Vagina (tissue), 2 donors: ENCODE data around the gene FUT8. TPM values are rescaled to one million over a fixed set of nuclear protein-coding genes. Genes with fewer than 3 reads are reported as not detected.

Experiments
- DNase-seq, 2 donors: peaks; one replicate each; pipeline ENCODE4 v3.0.0-alpha.2; 2017; ENCODE audit errors: extremely low spot score in 2 of 2
- H3K27ac ChIP-seq: fragments of 200-600 bp; sonication (generic); one replicate; pipeline ENCODE4 v1.5.1; 2019
- H3K27me3 ChIP-seq: fragments of 200-600 bp; sonication (generic); one replicate; pipeline ENCODE4 v1.5.1; 2019
- H3K36me3 ChIP-seq, 2 donors: fragments of 200-600 bp; sonication (generic); one replicate each; pipeline ENCODE4 v1.5.1; 2017 to 2019
- H3K4me1 ChIP-seq: fragments of 200-600 bp; sonication (generic); one replicate; pipeline ENCODE4 v1.5.1; 2019
- H3K4me3 ChIP-seq, 2 donors: fragments of 200-600 bp; sonication (generic); 1 replicate in 1 of 2; 2 replicates in 1 of 2; pipeline ENCODE4 v1.5.1; 2016 to 2019
- H3K9me3 ChIP-seq: fragments of 200-600 bp; sonication (generic); one replicate; pipeline ENCODE4 v1.5.1; 2019
- CTCF ChIP-seq, 3 experiments: fragments of 450-650 bp in 2 of 3; fragments of 200-600 bp in 1 of 3; sonication (generic) in 1 of 3; IDR thresholded peaks; one replicate each; pipeline ENCODE4 v1.5.1; 2017 to 2019; ENCODE audit warnings: antibody characterized with exemption in 3 of 3, mild to moderate bottlenecking in 2 of 3, moderate library complexity in 2 of 3
- POLR2A ChIP-seq, 2 donors: fragments of 450-650 bp; IDR thresholded peaks; one replicate each; pipeline ENCODE4 v1.6.1; 2017; ENCODE audit warnings: antibody characterized with exemption in 2 of 2, mild to moderate bottlenecking in 2 of 2, moderate library complexity in 2 of 2
- POLR2AphosphoS5 ChIP-seq, 2 donors: sonication (generic); formaldehyde crosslinking; IDR thresholded peaks; one replicate each; pipeline ENCODE4 v1.9.0; 2017; ENCODE audit warnings: antibody characterized with exemption in 2 of 2, mild to moderate bottlenecking in 2 of 2, low read depth in 1 of 2; ENCODE audit not compliant: insufficient read depth in 1 of 2
- intact Hi-C: fragments of 100-400 bp; cut with DNase I; formaldehyde crosslinking; loops from one replicate; pipeline ENCODE4 v1.15.1; 2023
- total RNA-seq: library from RNA; depleted of rRNA; stranded (reverse); fragments of >200 nt; gene quantifications from one replicate; pipeline ENCODE4 v1.2.3, GENCODE V29; 2016

Gene FUT8
- total RNA-seq, 1 donor from 2014 or later: 35.1 TPM

GRCh38 chr14:65549429-65549828 lies 136.9 kb downstream of the FUT8 start:
- DNase-seq: no peak
- Histone ChIP-seq H3K27ac (no peak overlapping the region), H3K36me3 (no peaks in the 10 kb centered on the region), H3K4me1 (no peaks in the 10 kb centered on the region), H3K9me3 (no peaks in the 10 kb centered on the region), H3K27me3 (no peaks in the 10 kb centered on the region), H3K4me3 (no peak overlapping the region)
- intact Hi-C loops: no loop called here
- TF ChIP-seq POLR2A (IDR thresholded peaks at IDR 0.05) (no peak), POLR2AphosphoS5 (IDR thresholded peaks at IDR 0.05; ENCODE audit: insufficient read depth in 1 of 2, low read depth in 1 of 2) (no peak), CTCF (IDR thresholded peaks at IDR 0.05) (no peak)

- H3K4me1 ChIP-seq: no peaks in the 10 kb centered on the region
- H3K4me3 ChIP-seq: no peak overlapping the region
- H3K27me3 ChIP-seq: no peaks in the 10 kb centered on the region
- H3K27ac ChIP-seq: no peak overlapping the region
- TF ChIP-seq POLR2A (IDR thresholded peaks at IDR 0.05): no peak
- no peak for TF ChIP-seq CTCF (IDR thresholded peaks at IDR 0.05)
- no peak for TF ChIP-seq POLR2AphosphoS5 (IDR thresholded peaks at IDR 0.05; ENCODE audit: insufficient read depth in 1 of 2, low read depth in 1 of 2)
- intact Hi-C loops: no loop called here
- H3K9me3 ChIP-seq: no peaks in the 10 kb centered on the region
- no peaks in the 10 kb centered on the region for H3K36me3 ChIP-seq
- no peak for DNase-seq
Observed at GRCh38 chr14:65550779-65551643, 138.5 kb downstream of the FUT8 start.

- Histone ChIP-seq H3K27me3 (no peaks in the 10 kb centered on the region), H3K4me1 (no peaks in the 10 kb centered on the region), H3K27ac (no peak overlapping the region), H3K36me3 (no peaks in the 10 kb centered on the region), H3K4me3 (no peak overlapping the region), H3K9me3 (no peaks in the 10 kb centered on the region)
- DNase-seq: no peak
- intact Hi-C loops: no loop called here
- TF ChIP-seq CTCF (IDR thresholded peaks at IDR 0.05) (no peak), POLR2AphosphoS5 (IDR thresholded peaks at IDR 0.05; ENCODE audit: insufficient read depth in 1 of 2, low read depth in 1 of 2) (no peak), POLR2A (IDR thresholded peaks at IDR 0.05) (no peak)
Observed at GRCh38 chr14:65552724-65553123, 140.2 kb downstream of the FUT8 start.

- Histone ChIP-seq H3K36me3 (no peaks in the 10 kb centered on the region), H3K4me1 (no peaks in the 10 kb centered on the region), H3K9me3 (no peaks in the 10 kb centered on the region), H3K27ac (no peak overlapping the region), H3K4me3 (no peak overlapping the region), H3K27me3 (no peaks in the 10 kb centered on the region)
- intact Hi-C loops: no loop called here
- TF ChIP-seq POLR2AphosphoS5 (IDR thresholded peaks at IDR 0.05; ENCODE audit: insufficient read depth in 1 of 2, low read depth in 1 of 2) (no peak), POLR2A (IDR thresholded peaks at IDR 0.05) (no peak), CTCF (IDR thresholded peaks at IDR 0.05) (no peak)
- DNase-seq: no peak
Observed at GRCh38 chr14:65554837-65555236, 142.3 kb downstream of the FUT8 start.

- Histone ChIP-seq H3K27me3 (no peaks in the 10 kb centered on the region), H3K27ac (no peak overlapping the region), H3K36me3 (no peaks in the 10 kb centered on the region), H3K4me3 (no peak overlapping the region), H3K4me1 (no peaks in the 10 kb centered on the region), H3K9me3 (no peaks in the 10 kb centered on the region)
- no peak for DNase-seq
- TF ChIP-seq CTCF (IDR thresholded peaks at IDR 0.05): no peak
- TF ChIP-seq POLR2A (IDR thresholded peaks at IDR 0.05): no peak
- no peak for TF ChIP-seq POLR2AphosphoS5 (IDR thresholded peaks at IDR 0.05; ENCODE audit: insufficient read depth in 1 of 2, low read depth in 1 of 2)
- intact Hi-C loops: no loop called here
Observed at GRCh38 chr14:65555358-65555757, 142.8 kb downstream of the FUT8 start.
